Measurements from ENCODE around the gene ECE2. TPM values are rescaled to one million over a fixed set of nuclear protein-coding genes. Genes with fewer than 3 reads are reported as not detected.

Gene ECE2
- total RNA-seq, 1 experiment from 2014 or later = not detected

DNA sequence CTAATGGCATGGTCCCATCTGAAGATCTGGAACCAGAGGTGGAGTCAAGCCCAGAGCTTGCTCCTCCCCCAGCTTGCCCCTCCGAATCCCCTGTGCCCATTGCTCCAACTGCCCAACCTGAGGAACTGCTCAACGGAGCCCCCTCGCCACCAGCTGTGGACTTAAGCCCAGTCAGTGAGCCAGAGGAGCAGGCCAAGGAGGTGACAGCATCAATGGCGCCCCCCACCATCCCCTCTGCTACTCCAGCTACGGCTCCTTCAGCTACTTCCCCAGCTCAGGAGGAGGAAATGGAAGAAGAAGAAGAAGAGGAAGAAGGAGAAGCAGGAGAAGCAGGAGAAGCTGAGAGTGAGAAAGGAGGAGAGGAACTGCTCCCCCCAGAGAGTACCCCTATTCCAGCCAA lies 45.8 kb downstream of the ECE2 start:
- CTCF ChIA-PET = no interaction called here
- no peak overlapping the region for H3K27ac ChIP-seq (ENCODE audit: low read depth, low read length, poor library complexity, severe bottlenecking)

GRCh38 chr3:184322731-184323487 lies 47.1 kb downstream of the ECE2 start:
- Histone ChIP-seq H3K27me3 (replicated peaks; ENCODE audit: insufficient read depth, low read depth, low read length, poor library complexity) (no peaks in the 10 kb centered on the region), H3K9me3 (ENCODE audit: low read depth, low read length, poor library complexity, severe bottlenecking) (no peaks in the 10 kb centered on the region), H3K4me1 (ENCODE audit: insufficient read depth, low read length, poor library complexity, severe bottlenecking) (peaks cover 17% of the 10 kb centered on the region), H3K27ac (ENCODE audit: low read depth, low read length, poor library complexity, severe bottlenecking) (no peak overlapping the region), H3K4me3 (ENCODE audit: low read depth, low read length, poor library complexity, severe bottlenecking) (no peak overlapping the region), H3K36me3 (ENCODE audit: insufficient read depth, low read length, poor library complexity, severe bottlenecking) (peaks cover 83% of the 10 kb centered on the region)
- DNase-seq (ENCODE audit: low spot score) = no peak
- TF ChIP-seq CTCF (conservative IDR thresholded peaks at IDR 0.05; ENCODE audit: low read depth, low read length) (no peak), EZH2 (IDR thresholded peaks at IDR 0.05; ENCODE audit: borderline replicate concordance, low read depth, low read length, poor library complexity, severe bottlenecking) (no peak)
- intact Hi-C loops (cut with micrococcal nuclease; ENCODE audit: unreplicated experiment) = no loop called here
- ChIA-PET POLR2A (ENCODE audit: low non-redundant PET) (no interaction called here), CTCF (interaction anchor here (0.5 kb wide), 1 partner anchor 15 kb away, joined by 3 read pairs; no protein-coding TSS in a partner anchor)
- BruUV-seq (replicated peaks) = no TSS peak

More for the DNA sequence above, 45.8 kb downstream of the ECE2 start:
- TF ChIP-seq EZH2 (IDR thresholded peaks at IDR 0.05; ENCODE audit: borderline replicate concordance, low read depth, low read length, poor library complexity, severe bottlenecking) (no peak), CTCF (conservative IDR thresholded peaks at IDR 0.05; ENCODE audit: low read depth, low read length) (no peak)
- Histone ChIP-seq H3K9me3 (ENCODE audit: low read depth, low read length, poor library complexity, severe bottlenecking) (no peaks in the 10 kb centered on the region), H3K4me3 (ENCODE audit: low read depth, low read length, poor library complexity, severe bottlenecking) (no peak overlapping the region), H3K4me1 (ENCODE audit: insufficient read depth, low read length, poor library complexity, severe bottlenecking) (peaks cover 23% of the 10 kb centered on the region), H3K36me3 (ENCODE audit: insufficient read depth, low read length, poor library complexity, severe bottlenecking) (peaks cover 82% of the 10 kb centered on the region), H3K27me3 (replicated peaks; ENCODE audit: insufficient read depth, low read depth, low read length, poor library complexity) (no peaks in the 10 kb centered on the region)
- no TSS peak for BruUV-seq (replicated peaks)
- POLR2A ChIA-PET (ENCODE audit: low non-redundant PET) = no interaction called here
- DNase-seq (ENCODE audit: low spot score) = no peak
- intact Hi-C loops (cut with micrococcal nuclease; ENCODE audit: unreplicated experiment) = no loop called here

DNA sequence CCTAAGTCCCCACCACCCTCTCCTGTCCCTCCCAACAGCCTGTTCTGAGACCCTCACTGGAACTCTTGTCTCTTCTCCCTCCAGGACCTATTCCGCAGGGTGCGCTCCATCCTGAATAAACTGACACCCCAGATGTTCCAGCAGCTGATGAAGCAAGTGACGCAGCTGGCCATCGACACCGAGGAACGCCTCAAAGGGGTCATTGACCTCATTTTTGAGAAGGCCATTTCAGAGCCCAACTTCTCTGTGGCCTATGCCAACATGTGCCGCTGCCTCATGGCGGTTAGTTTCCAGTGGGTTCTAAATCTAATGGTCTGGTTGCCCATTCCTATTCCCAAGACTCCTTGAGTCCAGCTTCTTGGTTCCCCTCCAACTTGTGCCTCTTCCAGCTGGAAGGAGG lies 47.9 kb downstream of the ECE2 start:
- intact Hi-C loops (cut with micrococcal nuclease; ENCODE audit: unreplicated experiment) = no loop called here
- BruUV-seq (replicated peaks) = no TSS peak
- Histone ChIP-seq H3K27me3 (replicated peaks; ENCODE audit: insufficient read depth, low read depth, low read length, poor library complexity) (no peaks in the 10 kb centered on the region), H3K36me3 (ENCODE audit: insufficient read depth, low read length, poor library complexity, severe bottlenecking) (peaks cover 89% of the 10 kb centered on the region), H3K9me3 (ENCODE audit: low read depth, low read length, poor library complexity, severe bottlenecking) (no peaks in the 10 kb centered on the region), H3K4me3 (ENCODE audit: low read depth, low read length, poor library complexity, severe bottlenecking) (no peak overlapping the region), H3K4me1 (ENCODE audit: insufficient read depth, low read length, poor library complexity, severe bottlenecking) (peaks cover 15% of the 10 kb centered on the region), H3K27ac (ENCODE audit: low read depth, low read length, poor library complexity, severe bottlenecking) (no peak overlapping the region)
- no peak for TF ChIP-seq CTCF (conservative IDR thresholded peaks at IDR 0.05; ENCODE audit: low read depth, low read length)
- TF ChIP-seq EZH2 (IDR thresholded peaks at IDR 0.05; ENCODE audit: borderline replicate concordance, low read depth, low read length, poor library complexity, severe bottlenecking) = no peak
- CTCF ChIA-PET = no interaction called here
- POLR2A ChIA-PET (ENCODE audit: low non-redundant PET) = no interaction called here
- DNase-seq (ENCODE audit: low spot score) = no peak

Measured in A673 (cell line).